Fibroblast of peridontal ligament (primary cell): ENCODE results near the gene SPIN1.

Experiments used
- DNase-seq: peaks from one replicate; pipeline ENCODE4 v3.0.0-alpha.2; 2010; ENCODE audit errors: extremely low read depth

SPIN1 gene

GRCh38 chr9:88388886-88389605 is 802 bp downstream of the SPIN1 start:
- DNase-seq, result peak; percentile 69

DNA sequence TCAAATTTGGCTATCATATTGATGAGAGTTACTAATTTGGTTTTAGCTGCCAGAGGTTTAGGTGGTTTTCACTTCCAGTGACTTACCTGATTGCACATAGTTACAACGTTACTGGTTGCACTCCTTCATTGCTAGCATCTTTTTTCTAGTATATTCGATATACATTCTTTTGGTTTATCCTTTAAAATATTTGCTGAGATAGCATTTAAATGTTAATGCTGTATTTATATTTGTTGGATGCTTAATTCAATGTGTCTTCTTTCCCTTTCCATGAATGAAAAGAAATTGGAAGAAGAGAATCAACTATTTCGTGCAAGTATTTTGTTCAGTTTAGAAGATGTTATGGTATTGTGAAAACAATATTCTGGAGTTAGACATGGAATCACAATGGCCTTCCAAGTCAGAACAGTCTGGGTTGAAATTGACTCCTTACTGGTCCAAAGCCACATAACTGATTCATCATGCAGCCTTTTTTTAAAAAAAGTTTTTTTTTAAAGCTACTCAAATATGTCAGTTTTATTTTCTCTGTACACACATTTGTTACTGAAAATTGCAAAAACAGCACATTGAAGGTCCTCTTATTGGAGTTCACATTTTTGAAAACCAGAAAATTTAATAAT is 2.2 kb downstream of the SPIN1 start:
- peak; percentile 88 for DNase-seq

- DNase-seq, result no peak
These were observed 3.0 kb downstream of the SPIN1 start for GRCh38 chr9:88391236-88391635.

DNA sequence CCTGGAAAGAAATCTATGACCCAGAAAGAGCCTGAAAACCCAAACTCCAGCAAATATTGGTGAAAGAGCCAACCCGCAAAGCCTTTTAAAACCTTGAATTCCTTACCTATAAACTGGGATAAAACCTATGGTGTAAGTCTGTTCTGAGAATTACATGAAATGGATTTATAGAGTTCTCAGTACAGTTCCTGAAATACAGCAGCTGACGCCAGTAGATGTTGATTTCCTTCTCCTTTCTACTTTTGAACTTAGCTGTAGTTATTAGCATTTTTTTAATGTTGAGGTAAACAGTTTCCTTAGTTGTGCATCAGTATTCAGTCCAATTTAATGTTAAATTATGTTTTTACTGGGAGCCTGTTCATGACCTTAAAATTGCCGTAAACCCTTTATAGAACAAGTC is 3.7 kb downstream of the SPIN1 start:
- no peak for DNase-seq

- no peak for DNase-seq
These were observed 4.3 kb downstream of the SPIN1 start for GRCh38 chr9:88392549-88392948.

GRCh38 chr9:88396836-88397577 is 8.8 kb downstream of the SPIN1 start:
- DNase-seq, result peak; percentile 42

GRCh38 chr9:88398016-88398415 is 9.8 kb downstream of the SPIN1 start:
- DNase-seq, result no peak

DNA sequence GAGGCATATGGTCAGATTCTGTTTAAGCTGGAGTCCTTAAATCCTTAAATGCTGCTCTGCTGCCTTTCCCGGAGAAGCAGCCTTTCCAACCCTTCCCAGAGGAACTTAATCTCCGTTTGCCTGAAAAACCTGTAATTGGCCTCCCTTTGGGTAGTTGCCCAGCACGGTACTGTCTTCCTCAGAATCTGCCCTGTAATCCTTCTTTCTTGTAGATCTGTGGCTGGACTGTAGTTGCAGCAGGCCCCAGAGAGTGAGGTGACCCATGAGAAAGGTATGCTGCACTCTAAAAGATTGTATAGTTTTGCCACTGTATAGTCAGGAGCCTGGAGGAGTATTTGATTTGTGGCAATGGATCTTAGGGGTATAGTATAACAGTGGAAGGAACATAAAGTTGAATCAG is 11.7 kb downstream of the SPIN1 start:
- DNase-seq, result peak; percentile 79

GRCh38 chr9:88403340-88403739 is 15.1 kb downstream of the SPIN1 start:
- DNase-seq, result no peak

DNA sequence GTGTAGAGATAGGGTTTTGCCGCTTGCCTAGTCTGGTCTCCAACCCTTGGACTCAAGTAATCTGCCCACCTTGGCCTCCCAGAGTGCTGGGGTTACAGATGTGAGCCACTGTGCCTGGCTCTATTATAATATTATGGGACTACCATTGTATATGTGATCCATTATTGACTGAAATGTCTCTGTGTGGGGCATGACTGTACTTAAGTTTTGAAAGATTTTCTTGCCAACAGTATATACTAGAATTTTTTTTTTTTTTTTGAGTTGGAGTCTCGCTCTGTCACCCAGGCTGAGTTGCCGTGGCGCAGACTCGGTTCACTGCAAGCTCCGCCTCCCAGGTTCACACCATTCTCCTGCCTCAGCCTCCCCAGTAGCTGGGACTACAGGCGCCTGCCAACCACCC is 17.8 kb downstream of the SPIN1 start:
- DNase-seq, result no peak

GRCh38 chr9:88411471-88411870 is 23.2 kb downstream of the SPIN1 start:
- DNase-seq, result no peak

DNA sequence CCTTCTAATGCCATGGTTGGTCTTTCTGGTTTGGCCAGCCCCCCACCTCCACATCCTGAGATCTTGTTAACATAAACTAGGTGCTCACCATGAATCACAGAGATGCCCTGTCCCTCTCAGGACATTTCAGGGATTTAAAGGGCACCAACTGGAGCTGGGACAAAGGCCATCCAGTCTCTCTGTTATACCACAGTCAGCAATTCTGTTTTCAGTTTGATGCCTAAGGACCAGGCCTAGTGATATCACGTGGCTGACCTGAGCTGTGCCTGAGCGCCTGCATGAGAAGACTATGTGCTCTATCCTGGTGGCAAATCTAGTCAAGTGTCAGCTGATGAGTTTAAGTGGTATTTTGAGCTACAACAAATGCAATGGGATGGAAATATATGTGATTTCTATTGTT is 26.1 kb downstream of the SPIN1 start:
- DNase-seq, result no peak

GRCh38 chr9:88418025-88418424 is 29.8 kb downstream of the SPIN1 start:
- no peak for DNase-seq

- no peak for DNase-seq
These were observed 30.7 kb downstream of the SPIN1 start for GRCh38 chr9:88418715-88419540.

GRCh38 chr9:88420227-88420626 is 32.0 kb downstream of the SPIN1 start:
- DNase-seq, result peak; percentile 55

GRCh38 chr9:88421348-88421747 is 33.1 kb downstream of the SPIN1 start:
- DNase-seq, result no peak

GRCh38 chr9:88425538-88425950 is 37.3 kb downstream of the SPIN1 start:
- DNase-seq, result peak; percentile 30

- no peak for DNase-seq
These were observed 38.4 kb downstream of the SPIN1 start for GRCh38 chr9:88426651-88427050.

DNA sequence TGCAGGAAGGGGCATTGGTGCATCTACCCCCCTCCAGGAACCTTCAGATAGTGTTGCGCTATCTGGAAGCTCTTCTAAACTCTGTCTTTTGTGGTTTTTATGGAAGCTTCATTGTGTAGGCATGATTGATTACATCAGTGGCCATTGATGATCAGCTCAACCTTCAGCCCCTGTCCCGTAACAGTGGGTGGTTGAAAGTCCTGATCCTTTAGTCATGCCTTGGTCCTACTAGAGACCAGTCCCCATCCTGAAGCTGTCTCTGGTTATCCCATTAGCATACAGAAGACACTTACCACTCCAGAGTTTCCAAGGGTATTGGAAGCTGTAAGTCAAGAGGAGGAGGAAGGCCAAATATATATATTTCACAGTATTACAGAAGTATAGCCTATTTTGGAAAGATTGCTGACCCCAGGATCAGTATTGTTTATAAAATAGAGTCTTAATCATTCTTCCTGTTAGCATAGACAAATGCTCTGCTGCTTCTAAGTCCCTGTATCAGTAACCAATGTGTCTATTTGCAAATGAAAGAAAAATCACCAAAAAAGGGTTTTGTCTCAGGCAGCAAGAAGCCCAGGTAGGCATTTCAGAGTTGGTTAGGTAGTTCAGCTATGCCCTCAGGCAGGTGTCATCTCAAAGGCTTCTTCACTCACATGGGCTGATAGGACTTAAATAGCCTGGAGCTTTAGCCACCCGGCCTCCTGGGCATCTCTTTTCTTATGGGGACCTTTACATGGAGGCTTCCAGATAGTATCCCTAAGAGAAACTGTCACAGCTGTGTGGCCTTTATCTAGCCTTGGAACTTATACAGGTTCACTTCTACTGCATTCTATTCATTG is 41.6 kb downstream of the SPIN1 start:
- no peak for DNase-seq

DNA sequence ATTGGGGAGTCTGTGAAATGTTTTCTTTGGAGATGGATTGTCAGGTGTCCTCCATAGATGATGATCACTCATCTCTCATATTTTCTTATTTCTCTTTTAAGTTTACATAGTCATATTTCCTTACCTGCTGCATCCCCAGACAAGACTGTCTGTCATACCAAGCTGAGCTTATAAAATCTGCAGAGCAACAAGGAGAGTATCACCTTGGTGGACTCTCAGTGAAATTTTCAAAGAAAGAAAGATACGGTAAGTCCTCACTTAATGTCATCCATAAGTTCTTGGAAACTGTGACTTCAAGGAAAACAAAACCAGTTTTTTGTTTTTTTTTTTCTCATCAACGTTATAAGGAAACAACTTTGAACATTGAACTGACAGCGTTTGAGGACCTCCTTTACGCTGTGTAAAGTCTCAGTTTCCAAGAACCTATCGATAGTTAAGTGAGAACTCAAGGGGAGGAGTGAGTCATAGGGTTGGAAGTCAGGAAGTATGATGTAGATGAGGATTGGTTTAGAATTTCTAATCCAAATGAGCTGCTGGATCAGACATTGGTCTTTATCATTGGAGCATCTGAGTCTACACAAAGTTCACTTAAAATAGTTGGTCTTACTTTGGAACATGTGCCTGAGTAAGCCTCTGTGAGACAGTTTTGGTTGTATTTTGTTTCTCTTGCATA is 45.5 kb downstream of the SPIN1 start:
- peak; percentile 41 for DNase-seq

DNA sequence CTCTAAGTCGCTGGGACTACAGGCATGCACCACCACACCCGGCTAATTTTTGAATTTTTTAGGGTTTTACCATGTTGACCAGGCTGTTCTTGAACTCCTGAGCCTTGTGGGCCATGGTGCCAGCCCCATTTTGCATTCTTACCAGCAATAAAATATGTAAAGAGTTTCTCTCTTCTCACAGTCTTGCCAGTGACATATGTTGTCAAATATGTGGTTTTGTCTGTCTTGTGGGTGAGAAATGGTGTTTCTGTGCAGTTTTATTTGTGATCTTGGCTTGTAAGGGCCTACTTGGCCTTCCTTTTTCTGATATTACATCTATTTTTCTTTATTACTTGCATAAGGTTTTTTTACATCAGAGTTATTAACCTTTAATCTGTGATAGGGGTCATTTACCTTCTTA is 47.1 kb downstream of the SPIN1 start:
- no peak for DNase-seq
